GM18858 (cell line): ENCODE data around the gene TH.
"Not testable (repeated sequence)": the region's sequence is repeated elsewhere in the genome, so short reads cannot be mapped to it uniquely, and the experiment has no call there.

Experiments used
- ATAC-seq: cut with Tn5 transposase; IDR thresholded peaks from one replicate; pipeline ENCODE4 v1.9.1; 2021; ENCODE audit not compliant: unreplicated experiment

The TH gene

DNA sequence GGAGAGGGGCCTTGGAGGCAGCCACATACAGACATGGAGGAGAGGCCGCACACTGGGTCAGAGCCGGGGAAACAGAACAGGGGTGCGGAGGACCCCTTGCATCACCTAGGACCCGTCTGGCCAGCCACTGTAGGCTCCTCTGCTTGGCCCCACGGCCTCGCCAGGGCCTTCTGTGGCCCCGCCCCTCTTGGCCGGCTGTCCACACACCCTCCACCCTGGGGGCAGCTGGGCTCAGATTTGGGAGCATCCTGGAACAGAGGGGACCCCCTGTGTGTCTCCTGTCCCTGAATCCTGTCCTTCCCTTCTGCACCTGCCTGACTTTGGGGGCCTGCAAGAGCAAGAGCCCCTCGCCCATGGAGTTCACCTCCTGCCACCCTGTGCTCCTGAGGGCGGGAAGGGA is 7.9 kb upstream of the TH start:
- ATAC-seq = no peak

DNA sequence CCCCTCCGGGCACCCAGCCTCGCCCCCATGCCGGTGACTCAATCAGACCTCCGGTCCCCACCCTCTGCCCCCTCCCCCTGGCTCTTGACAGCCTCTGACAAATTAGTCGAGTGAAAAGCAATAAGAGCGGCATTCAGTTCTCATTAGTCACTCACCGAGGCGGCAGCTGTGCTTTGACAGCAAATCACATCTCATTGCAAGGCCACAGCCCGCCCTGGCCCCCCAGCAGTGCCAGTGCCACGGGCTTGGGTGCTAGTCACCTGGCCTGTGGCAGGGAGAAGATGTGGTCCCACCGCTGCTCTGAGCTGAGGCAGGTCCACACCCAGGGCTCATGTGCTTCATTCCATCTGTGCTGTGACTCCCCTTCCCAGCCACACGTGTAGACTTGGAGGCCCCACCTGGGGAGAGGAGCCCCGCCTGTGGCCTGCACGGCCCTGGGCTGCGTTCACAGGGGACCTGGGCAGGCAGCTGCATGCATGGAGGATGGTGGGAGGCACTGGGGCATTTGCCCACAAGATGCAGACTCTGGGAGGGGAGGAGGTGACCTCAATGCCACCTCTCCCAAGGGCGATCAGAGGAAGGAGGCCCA is 7.4 kb upstream of the TH start:
- no peak for ATAC-seq

DNA sequence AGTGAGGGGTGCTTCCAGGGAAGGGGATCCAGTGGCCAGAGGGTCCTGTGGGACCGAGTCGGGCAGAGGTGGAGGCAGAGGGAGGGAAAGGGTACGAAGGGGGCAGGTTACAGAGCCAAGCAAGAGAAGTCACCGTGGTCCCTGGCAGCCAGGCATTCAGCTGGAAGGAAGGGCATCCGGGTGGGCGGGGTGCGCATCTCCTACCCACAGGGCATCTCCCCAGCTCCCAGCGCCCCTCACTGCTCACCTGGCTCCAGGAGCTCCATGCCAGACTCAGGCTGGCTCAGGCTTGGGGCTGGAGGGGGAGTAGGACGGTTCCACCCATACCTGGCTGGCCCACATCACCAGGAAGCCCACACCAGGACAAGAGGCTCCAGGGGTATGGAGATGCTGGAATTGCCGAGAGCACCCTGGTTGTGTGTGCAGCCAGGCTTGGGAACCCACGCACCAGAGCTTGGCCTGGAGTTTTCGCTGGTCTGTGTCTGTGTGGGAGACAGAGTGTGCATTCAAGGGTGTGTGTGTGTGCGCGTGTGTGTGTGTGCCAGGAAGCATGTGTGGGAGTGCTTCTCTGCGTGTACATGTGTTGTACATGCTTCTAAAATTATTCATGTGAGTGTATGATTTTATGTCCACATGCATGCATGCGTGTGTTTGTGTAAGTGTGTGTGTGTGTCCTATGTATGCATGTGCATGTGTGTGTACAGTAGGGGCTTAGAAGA is 6.6 kb upstream of the TH start:
- ATAC-seq = not testable (repeated sequence)

DNA sequence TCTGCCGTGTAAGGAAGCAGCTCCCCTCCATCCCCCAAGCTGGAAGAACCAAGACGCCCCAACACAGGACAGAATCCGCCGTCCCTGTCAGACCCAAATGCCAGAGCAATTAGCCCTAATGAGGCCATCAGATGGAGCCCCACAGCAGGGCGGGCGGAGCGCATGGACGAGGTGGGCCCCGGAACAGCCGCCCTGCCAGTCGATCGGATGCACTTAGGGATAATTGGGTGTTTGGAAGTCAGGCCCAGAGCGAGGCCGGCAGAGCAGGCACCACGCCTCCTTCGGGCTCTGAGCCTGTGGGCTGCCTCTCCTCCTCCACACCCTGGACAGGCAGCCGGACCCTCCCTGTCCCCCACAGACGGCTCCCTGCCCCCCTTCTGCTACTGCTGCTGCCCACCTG is 5.5 kb upstream of the TH start:
- ATAC-seq = no peak

DNA sequence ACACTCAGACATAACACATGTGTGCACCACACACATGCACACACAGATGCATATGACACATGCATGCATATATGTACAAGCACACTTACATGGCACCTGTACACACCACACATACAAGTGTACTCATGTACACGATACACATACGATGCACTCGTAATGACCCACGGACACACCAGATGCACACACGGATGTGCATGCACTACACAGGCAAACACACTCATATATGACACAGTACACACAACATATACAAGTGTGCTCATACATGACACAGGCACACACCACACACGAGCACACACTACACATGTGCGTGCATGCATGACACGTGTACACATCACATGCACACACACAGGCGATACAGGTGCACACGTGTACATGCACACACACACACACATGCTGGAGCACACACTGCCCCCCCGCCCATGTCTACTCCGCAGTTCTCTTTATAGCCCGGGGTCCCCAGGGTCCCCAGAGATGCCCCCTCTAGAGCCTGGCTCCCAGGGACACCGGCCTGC is 4.8 kb upstream of the TH start:
- ATAC-seq = no peak

DNA sequence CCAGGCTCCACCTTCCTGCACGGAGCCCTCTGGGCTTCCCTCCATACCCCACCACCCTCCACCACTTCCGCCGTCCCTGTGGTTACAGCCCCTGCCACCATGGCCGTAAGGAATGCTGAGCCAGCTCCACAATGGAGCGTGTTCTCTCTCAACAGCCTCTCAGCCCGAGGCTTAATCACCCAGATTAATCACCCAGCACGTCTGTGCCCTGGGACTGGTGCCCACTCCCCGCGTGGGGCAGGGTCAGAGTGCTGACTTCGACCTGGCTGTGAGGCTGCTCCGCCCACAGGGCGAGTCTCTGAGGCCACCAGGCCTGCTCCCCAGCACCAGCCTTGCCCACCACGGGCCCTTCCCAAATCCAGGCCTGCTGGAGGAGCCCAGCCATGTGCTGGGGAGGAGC is 4.0 kb upstream of the TH start:
- ATAC-seq = no peak

DNA sequence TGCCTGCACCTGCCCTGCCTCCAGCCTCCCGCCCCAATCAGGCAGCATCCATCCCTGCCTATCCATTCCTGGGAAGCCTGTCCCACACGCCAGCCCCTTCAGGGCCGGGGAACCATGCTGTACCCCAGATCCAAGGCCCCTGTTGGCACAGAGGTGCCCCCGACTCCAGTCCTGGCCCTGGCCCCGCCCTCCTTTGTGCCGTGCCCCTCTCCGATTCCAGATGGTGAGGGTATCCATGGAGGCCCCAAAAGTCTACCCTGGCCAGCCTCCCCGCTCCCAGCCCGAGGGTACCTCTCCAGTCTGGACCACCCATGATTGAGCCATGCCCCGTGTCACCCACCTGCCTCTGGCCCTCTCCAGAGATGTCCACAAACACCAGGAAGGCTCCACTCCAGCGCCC is 2.7 kb upstream of the TH start:
- ATAC-seq = no peak

DNA sequence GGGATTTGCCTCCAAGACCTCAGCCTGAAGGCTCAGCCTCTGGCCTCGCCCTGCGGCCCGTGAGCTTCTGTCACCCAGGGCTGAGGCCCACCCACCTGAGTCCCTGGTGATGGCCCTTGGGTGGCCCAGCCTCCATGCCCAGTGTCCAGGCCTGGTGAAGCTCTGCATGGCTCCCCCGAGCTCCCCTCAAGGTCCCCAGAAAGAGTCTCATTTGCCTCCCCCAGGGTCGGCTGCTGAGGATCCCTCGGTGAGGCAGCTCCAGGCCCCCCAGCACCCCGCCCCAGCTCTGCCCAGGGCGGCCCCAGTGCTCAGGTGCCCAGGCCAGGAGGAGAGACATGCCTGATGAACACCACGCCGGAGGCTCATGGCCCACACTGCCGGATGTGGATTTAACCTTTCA is 2.1 kb upstream of the TH start:
- ATAC-seq = no peak

DNA sequence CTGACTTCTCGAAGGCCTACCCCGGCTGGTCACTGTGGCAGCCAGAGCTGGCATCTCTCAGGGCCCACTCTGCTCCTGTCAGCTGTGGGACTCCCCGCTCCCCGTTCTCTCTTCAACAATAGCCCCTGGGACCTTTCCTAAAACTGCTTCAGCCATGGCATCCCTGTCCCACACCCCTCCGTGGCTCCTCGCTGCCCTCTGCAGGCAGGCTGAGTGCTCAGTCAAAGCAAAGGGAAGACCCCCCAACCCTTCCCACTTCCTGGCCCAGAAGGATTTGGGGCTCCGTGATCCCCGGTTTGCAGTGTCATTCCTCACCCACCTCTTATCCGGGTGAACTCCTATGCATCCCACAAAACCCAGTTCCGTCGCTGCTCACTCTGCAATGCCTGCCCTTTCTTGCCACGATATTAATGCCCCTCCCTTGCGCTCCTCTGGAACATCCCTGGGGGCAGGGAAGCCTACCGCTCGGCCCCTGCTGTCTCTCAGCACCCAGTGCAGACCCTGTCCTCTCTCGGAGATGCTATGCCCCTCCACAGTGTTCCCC is 1.6 kb upstream of the TH start:
- no peak for ATAC-seq

DNA sequence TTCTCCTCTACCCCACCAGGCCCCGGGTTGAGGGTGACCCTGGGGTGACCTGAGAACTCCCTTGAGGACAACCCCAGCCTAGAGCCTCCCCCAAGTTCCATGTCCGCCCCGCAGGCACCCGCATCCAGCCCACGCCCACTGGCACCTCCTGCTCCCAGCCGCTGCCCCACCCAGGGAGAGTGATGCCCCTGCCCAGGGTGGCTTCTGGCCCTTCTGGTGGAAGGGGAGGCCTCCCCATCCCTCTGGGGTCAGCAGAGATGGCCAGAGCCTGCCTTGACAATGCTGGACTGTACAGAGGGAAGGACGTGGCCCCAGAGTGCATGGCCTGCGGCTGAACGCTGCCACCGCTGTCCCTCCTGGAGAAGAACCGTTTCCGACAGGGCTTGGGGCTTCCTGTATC is 1.1 kb upstream of the TH start:
- no peak for ATAC-seq

DNA sequence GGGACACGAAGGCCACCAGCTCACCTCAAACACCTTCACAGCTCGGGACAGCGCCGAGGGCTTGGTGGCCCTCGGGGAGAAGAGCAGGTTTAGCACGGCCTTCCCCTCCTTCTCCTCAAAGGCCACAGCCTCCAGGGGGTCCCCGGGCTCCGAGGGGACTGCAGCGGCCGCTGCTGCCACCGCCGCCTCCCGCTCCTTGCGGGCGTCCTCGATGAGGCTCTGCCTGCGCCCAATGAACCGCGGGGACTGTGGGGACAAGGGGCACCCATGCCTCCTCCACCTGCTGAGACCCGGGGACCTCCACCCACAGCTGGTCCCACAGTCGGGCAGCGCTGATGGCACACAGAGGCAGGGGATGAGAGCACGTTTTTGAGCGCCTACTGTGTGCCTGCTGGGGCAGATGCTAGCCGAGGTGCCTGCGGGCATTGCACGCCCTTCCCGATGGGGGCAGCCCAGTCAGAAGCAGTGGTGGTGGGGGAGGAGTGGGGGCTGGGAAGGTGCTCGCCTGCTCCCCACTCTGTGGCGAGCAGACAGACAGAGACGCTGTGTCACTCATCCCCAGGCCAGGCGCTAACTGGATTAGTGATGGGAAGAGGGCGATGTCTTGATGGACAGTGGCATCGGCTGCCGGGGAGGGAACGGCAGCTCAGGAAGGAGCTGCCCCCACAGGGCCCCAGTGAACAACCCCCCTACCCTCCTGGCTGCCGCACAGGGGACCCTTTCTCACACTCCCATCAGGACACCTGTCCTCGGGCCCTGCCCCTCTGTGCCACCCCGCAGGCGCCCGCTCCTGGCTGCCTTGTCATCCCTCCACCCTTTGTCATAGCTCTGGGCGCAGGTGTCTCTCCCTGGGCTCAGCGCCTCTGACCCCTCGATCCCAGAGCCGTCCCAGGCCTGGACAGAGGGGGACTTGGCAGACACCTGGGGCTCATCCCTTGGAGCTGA is 1.7 kb downstream of the TH start:
- ATAC-seq = no peak

DNA sequence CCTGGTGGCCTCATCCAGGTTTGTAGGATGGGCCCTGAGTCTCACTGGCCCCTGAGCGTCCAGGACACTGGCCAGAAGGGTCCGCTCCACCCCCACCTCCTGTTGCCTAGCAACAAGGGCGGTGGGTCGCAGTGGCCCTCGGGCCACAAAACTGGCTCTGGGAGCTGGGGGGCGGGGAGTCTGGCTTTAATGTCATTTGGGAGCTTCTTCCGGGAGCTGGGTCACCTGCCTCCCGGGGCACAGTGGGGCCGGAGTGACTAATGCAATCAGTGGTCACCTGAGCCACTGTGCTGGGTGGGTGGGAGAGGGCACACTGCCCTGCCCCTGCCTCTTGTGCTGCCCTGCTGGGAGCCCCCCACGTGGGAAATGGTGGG is 2.6 kb downstream of the TH start:
- no peak for ATAC-seq

DNA sequence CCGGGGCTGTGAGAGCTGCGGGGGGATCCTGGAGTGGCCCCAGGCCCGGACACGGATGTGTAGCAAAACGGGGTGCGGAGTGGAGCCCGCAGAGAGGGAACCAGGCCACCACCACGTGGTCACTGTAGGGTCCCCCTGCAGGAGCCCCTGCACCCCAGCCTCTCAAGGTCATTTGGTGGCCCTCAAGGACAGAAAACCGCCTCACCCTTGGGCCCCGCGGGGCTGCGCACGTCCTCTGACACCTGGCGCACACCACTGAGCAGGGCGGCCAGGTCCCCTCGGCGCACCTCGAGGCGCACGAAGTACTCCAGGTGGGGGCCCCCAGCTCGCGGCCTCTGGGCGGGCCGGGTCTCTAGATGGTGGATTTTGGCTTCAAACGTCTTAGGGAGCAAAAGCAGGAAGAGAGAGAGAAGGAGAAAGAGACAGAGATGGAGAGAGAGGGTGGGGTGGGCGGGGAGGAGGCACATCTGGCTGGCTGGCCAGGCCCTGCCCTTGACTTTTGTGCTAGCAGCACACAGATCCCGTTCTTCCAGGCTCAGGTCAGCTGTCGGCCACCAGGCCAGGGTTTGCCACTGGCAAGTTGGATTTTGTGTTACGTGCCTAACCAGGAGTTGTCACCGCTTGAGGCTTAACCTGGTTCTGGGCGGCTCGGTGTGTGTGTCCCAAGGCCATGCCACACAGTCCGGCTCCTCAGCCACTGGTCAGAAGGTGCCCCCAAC is 3.2 kb downstream of the TH start:
- no peak for ATAC-seq

DNA sequence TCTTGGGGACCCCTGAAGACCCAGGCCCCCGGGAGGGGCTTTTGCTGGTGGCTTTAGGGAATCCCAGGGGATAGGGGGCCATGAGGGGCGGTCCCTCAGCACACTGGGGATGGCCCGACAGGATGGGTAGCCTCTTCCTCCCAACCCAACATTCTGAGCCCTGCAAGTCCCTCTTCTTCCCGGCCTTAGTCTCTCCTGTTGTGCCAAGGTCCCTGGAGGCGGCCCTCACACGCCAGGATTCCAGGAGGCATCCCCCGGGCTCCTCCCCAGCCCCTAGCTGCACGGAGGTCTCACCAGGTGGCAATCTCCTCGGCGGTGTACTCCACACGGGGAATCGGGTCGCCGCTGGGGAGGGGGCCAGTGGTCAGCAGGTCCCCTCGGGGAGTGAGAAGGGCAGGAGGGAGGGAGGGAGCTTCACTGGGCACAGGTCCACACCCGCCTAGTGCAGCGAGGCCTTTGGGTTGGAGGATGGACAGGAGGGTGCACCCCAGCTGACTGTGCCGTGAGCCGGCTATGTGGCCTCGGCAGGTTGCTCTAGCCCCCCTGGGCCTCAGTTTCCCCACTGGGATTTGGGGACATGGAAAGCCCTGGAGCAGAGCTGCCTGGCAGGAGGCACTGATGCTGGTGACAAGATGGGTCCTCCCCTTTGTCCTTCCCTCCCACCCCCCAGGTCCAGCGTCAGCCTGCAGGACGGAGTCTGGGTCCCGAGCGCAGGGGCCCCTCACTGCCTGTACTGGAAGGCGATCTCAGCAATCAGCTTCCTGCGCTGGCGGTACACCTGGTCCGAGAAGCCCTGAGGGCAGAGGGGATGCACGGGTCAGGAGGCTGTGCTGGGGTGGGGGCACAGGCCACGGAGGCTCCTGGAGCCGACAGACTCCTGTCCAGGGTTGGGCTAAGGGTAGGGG is 4.2 kb downstream of the TH start:
- no peak for ATAC-seq

DNA sequence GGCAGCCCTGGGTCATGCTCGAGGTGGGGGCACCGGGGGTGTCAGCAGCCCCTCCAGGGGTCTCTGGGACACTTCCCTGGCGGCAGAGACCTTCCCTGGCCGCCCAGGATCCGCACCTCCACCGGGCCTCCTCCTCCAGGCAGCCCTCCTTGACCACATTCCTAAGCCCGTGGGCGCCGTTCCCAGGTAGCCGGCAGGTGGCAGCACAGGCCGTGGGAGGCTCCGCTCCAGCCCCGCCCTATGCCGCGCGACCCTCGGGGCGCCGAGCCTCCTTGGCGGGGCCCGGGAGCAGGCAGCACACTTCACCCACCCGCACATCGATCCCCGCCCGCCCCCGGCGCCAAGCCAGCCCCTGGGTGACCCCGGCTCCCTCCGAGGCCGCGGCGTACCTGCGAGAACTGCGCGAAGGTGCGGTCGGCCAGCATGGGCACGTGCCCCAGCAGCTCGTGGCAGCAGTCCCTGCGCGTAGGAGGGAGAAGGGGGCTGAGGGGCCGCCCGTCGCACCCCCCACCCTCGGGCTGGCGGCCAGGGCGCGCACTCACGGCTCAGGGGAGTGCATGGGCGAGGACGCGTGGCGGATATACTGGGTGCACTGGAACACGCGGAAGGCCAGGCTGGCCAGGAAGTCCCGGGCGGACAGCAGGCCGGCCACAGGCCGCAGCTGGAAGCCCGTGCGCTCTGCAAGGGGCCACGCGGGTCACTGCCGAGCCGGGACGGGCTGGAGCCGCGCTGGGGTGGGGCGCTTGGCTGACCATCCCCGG is 5.3 kb downstream of the TH start:
- ATAC-seq = no peak

DNA sequence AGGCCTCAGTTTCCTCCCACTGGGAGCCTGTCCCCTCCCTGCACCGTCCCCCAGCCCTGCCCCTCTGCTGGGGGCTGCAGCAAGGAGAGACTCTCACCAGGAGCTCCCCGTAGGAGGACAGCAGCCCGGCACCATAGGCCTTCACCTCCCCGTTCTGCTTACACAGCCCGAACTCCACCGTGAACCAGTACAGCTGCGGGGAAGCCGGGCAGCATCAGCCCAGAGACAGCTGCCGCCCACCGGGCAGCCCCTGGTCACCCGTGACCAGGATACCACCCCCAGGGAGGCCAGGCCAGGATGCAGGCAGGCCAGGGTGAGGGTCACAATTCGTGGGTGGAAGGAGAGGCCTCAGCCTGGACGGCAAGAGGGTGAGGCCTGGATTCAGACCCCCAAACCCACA is 6.0 kb downstream of the TH start:
- ATAC-seq = no peak

DNA sequence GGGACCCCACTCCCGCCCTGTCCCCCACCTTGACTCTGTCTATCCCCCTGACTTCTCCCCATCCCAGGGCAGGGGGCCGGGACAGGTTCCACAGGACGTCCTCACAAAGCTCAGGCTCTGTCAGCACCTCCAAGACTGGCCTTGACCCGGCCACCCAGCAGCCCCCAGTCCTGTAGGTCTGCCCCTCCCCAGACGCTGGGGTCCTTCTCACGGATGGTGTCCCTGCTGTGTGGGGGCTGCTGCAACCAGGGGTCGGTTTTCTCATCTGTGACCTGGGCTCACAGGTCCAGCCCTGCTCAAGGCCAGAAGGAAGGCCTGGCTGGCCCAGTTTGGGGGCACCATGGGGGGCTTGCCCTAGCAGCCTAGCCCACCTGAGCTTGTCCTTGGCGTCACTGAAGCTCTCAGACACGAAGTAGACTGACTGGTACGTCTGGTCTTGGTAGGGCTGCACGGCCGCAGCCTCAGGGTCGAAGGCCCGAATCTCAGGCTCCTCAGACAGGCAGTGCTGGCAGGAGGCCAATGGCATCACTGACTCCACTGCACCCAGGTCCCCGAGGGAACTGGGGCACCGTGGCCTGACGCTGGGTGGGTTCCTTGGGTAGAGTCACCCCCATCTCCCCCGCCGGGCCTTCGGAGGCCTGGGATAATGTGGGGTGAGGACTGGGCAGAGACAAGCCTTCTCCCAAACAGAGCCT is 6.6 kb downstream of the TH start:
- ATAC-seq = no peak

DNA sequence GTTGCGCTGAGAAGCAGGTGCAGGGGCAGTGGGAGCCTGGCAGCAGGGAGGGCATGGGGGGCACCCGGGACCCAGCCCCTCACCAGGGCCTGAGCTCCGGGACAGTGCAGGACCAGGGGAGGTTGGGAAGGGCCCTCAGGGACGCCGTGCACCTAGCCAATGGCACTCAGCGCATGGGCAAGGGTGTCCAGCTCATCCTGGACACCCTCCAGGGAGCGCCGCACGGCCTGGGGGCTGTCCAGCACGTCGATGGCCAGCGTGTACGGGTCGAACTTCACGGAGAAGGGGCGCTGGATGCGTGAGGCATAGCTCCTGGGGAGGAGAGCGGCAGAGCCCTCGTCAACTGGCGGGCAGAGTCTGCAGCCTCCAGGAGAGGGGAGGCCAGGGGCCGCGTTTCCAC is 7.5 kb downstream of the TH start:
- no peak for ATAC-seq
